T-helper 9 cell (primary cell): ENCODE data around the gene RNF167.
A peak's percentile ranks its signal among the peaks of the same experiment; 100 is the strongest.

Experiments used
- DNase-seq: peaks from one replicate; pipeline ENCODE4 v3.0.0-alpha.2; 2020
- total RNA-seq, 2 donors: gene quantifications; one replicate each; lab custom pipeline; 2026; lab: John Stamatoyannopoulos, UW

RNF167 gene
- total RNA-seq = 45.4 to 89.4 reads per million in 2 donors

DNA sequence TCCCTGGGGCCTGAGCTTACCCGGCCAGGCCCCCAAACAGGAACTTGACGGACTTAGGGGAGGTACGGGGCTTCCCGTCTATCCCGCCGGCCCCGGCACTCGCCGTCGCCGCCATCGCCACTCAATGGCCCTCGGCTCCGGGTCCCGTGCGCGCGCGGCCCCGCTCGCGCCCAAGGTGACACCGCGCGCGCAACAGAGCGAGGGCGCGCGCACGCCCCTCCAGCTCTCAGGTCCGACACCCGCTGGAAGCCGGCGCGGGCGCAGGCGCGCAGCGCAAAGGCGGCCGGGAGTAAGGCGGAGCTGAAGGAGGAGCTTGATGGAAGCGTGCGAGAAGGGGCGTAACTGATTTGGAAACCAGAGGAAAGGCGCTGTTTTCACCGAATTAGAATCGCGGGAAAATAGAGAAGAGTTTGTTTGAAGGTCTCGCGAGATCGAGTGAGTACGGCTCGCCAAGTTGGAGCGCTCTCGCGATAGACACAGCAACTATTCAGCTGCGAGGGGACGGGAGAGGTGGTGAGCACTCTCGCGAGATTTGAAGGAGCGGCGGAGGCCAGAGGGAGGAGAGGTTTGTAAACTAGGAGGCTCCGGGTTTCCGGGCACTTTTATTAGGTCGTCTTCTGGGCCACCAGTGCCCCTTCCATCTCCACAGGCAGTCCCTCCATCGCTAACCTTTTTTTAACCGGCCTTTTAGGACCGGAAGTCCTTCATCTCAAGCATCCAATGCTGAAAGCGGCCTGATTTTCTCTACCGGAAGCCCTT, at the start of gene RNF167, which contains the start of gene SLC25A11:
Gene RNF167 (plus strand): TSS at position 473 of the 759 bp plus-strand sequence. CDS start 642 bp downstream, outside the sequence.
Gene SLC25A11 (minus strand): TSS at position 251 of the 759 bp plus-strand sequence. CDS start 136 bp downstream, at position 115.
- DNase-seq = peak; percentile 87

DNA sequence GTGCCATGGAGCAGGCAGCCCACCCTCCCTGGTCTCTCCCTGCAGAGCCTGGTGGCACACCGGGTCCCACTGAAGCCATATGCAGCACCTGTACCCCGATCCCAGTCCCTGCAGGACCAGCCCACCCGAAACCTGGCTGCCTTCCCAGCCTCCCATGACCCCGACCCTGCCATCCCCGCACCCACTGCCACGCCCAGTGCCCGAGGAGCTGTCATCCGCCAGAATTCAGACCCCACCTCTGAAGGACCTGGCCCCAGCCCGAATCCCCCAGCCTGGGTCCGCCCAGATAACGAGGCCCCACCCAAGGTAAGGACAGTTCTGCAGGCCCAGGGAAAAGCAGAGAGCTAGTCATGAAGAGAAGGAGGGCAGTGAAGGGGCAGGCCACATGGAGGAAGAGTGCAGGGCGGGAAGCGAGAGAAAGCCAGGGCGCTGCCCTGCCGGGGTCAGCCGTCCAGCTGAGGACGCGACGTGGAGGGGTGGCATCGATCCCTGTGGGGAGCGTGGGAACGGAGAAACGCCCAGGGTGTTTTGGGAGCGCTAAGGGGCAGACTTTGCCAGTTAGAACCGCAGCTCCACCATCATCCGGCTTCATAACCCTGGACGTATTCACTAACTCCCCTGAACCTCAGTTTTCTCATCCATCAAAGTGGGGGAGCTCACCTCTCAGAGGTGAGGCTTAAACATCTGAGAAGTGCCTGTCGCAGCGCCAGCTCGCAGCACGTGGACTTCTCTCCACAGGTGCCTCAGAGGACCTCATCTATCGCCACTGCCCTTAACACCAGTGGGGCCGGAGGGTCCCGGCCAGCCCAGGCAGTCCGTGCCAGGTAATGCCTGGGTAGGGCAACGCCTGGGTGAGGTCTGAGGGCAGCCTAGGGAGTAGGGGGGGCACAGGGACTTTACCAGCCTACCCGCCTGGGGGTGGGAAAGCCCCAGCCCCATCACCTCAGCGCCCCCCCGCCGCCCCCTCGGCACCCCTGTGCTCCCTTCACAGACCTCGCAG, 48.4 kb upstream of the RNF167 start:
- no peak for DNase-seq

DNA sequence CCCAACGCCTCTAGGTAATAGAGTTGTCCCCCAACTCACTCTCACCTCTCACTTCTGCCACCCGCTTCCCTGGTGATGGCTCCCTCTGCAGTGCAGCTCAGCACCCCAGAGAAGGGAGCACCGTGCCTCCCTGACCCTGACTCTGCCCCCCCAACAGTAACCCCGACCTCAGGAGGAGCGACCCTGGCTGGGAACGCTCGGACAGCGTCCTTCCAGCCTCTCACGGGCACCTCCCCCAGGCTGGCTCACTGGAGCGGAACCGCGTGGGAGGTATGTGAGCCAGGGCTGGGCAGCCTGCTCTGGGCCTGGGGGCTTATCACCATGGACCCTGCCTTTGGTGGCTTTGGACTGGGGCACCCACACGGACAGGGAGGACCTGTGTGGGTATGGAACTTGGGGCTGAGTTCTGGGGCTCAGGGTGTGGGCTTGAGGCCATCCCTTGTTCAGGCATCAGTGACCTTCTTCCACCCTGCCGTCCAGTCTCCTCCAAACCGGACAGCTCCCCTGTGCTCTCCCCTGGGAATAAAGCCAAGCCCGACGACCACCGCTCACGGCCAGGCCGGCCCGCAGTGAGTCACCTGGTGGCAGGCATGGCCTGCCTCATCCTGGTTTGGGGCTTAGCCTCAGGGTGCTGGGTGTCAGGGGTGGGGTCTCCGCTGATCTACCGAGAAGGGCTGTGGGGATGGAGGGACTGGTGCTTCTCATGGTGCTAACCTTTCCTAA, 47.4 kb upstream of the RNF167 start:
- no peak for DNase-seq

DNA sequence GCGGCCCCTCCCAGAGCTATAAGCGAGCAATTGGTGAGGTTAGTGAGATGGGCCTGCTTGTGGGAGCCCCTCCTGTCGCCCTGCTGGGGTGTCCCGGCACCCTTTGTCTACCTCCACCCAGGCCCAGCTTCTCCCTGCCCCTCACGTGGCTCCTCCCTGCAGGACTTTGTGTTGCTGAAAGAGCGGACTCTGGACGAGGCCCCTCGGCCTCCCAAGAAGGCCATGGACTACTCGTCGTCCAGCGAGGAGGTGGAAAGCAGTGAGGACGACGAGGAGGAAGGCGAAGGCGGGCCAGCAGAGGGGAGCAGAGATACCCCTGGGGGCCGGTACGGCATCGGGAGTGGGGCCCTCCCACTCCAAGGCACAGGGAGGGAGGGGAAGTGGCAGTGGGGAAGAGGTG, 46.8 kb upstream of the RNF167 start:
- no peak for DNase-seq

DNA sequence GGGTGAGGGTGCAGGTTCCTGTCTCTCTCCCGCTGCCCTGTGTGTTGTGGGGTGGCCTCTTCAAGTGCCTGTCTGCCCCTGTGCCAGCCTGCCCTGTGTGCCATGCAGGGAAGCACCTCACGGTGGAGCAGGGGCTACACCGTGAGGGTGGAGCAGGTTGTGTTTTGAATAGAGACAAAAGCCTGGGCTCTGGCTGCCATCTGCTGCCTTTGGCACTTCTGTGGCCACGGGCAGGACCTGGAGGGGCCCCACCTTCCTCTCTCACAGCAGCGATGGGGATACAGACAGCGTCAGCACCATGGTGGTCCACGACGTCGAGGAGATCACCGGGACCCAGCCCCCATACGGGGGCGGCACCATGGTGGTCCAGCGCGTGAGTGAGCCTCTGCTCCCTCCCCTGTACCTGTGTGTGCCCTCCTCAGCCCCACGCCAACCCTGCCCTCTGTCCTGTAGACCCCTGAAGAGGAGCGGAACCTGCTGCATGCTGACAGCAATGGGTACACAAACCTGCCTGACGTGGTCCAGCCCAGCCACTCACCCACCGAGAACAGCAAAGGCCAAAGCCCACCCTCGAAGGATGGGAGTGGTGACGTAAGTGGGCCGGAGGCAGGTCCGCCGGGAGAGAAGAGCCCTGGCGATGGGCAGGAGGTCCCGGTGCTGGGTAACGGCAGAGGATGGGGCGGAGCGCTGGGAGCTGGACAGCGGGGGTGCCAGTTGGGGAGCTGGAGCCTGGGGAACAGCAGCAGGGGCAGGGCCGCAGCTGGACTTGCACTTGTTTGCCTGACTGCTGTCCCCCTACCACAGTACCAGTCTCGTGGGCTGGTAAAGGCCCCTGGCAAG, 46.1 kb upstream of the RNF167 start:
- DNase-seq = no peak

DNA sequence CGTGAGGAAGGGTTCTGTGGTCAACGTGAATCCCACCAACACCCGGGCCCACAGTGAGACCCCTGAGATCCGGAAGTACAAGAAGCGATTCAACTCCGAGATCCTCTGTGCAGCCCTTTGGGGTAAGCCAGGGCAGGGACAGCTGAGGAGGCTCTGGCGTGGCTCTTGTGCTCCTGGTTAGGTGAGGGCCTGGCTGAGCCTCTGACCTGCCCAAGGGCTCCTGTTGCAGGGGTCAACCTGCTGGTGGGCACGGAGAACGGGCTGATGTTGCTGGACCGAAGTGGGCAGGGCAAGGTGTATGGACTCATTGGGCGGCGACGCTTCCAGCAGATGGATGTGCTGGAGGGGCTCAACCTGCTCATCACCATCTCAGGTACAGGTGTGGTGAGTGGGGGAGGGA, 44.9 kb upstream of the RNF167 start:
- DNase-seq = no peak

DNA sequence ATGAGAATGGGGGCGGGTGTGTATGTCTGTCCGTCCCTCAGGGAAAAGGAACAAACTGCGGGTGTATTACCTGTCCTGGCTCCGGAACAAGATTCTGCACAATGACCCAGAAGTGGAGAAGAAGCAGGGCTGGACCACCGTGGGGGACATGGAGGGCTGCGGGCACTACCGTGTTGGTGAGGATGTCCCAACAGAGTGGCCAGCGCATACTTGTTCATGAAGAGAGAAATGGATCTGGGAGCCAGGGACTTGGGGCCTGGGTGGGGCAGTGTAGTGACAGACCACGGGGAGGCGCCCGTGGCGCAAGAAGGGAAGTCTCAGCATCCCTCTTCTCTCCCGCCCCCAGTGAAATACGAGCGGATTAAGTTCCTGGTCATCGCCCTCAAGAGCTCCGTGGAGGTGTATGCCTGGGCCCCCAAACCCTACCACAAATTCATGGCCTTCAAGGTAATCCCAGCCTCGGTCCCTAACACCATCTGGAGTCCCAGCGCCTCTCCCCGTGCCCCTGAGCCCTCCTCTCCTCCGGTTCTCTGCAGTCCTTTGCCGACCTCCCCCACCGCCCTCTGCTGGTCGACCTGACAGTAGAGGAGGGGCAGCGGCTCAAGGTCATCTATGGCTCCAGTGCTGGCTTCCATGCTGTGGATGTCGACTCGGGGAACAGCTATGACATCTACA, 44.3 kb upstream of the RNF167 start:
- DNase-seq = no peak

DNA sequence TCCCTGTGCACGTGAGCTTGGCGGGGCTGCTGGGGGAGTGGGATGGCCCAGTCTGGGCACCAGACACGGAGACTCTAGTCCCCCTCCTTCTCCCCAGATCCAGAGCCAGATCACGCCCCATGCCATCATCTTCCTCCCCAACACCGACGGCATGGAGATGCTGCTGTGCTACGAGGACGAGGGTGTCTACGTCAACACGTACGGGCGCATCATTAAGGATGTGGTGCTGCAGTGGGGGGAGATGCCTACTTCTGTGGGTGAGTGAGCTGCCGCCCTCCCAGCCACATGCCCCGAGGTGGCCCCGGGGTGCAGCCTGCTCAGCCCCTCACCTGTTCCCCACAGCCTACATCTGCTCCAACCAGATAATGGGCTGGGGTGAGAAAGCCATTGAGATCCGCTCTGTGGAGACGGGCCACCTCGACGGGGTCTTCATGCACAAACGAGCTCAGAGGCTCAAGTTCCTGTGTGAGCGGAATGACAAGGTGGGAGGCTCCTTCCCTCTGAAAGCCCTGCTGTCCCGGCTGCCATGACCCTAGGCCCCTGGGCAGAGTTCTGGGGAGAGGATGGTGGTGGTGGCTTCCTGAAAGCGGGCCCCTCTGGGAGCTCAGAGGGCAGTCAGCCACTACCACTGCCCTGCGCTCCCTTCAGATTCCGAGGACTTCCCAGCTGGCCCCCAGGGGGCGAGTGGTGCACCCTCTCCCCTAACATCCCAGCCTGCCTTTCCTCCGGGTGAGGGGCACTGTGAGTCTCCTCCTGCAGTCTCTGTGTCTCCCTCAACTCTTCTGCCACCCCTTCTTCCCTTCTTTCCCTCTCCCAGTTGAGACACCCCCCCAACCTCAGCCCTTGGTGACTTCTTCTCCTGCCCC, 43.5 kb upstream of the RNF167 start:
- DNase-seq = no peak

DNA sequence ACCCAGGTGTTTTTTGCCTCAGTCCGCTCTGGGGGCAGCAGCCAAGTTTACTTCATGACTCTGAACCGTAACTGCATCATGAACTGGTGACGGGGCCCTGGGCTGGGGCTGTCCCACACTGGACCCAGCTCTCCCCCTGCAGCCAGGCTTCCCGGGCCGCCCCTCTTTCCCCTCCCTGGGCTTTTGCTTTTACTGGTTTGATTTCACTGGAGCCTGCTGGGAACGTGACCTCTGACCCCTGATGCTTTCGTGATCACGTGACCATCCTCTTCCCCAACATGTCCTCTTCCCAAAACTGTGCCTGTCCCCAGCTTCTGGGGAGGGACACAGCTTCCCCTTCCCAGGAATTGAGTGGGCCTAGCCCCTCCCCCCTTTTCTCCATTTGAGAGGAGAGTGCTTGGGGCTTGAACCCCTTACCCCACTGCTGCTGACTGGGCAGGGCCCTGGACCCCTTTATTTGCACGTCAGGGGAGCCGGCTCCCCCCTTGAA, 42.8 kb upstream of the RNF167 start:
- no peak for DNase-seq

DNA sequence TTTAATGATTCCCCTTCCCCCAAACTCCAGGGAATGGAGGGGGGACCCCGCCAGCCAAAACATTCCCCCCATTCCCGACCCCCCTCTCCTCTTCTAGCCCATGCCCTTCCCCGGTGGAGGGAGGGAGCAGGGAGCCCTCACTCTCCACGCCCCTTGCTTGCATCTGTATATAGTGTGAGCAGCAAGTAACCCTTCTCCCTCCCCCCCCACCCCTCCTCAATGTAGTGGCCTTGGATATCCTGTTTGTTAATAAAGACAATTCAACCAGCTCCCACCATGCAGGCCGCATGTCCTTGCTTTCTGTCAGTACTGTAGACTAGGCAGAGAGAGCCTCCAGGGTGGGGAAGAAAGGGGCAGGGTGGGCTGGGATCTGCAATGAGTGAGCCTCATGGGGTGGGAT, 42.3 kb upstream of the RNF167 start:
- no peak for DNase-seq

DNA sequence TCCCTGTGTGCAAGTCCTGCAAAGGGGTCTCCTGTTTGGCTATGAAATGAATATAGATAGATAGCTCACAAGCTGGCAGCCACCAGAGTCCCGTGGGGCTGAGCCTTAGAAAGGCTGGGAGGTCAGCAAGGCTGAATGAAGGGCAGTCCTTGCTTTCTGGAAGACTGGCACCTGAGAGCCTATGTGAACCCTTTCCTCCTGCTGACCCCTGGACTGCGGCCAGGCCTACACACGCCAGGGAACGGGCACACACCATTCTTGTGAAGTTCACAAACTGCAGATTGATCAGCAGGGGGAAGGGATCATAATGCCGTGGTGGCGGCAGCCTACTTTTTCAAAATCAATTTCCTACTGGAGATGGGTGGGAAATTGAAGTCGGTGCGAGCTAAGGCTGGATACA, 41.7 kb upstream of the RNF167 start:
- DNase-seq = no peak

DNA sequence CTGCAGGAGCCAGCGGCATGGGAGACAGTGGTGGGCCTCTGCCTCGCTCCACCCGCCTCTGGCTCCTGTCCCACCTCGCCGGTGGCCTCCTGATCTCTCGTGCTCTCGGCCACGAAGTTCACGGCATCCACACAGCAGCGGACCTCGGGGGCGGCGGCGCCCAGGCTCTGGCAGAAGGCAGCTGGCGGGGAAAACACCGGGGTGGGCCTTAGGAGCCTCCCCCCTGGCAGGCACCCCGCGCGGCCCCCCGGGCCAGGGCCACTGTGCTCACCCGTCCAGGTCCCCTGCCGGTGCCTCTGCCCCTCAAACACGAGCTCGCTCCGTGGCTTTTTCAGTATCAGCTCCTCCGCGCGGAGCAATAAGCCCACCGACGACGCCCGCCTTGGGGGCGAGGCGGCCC, 41.1 kb upstream of the RNF167 start:
- no peak for DNase-seq

DNA sequence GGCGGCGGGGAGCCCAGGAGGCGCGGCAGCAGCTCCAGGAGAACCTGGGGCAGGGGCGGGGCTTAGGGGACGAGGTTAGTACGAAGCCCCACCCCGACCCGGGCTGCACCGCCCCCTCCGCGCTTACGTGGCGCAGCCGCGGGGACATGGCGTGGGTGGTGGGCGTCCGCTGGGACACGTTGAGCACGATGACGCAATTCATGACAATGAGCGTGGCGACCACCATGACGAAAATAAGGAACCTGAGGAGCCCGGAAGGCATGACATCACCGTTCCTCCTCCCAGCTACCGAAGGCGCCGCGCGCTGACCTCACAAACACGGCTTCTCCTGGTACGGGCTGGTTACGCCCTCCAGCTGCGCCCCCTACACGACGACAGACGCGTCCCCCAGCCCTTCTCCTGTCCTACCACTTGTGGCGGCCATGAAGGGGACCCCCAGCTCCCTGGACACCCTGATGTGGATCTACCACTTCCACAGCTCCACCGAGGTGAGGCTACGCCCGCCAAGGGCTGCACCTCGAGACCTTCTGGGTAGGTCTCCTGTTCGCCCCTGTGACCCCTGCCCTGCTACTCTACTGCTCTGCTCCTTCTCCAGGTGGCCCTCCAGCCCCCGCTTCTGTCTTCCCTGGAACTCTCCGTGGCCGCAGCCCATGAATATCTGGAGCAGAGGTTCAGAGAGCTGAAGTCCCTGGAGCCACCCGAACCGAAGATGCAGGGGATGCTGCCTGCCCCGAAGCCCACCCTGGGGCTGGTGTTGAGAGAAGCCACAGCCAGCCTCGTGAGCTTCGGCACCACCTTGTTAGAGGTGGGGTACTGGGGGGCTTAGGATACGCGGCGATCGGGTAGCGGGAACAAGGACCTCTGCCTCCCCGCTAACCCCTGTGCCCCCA, 40.5 kb upstream of the RNF167 start, which contains the start of gene C17orf107:
Gene C17orf107 (plus strand): TSS at position 196 of the 890 bp plus-strand sequence. CDS start 227 bp downstream, at position 423.
- peak; percentile 95 for DNase-seq

DNA sequence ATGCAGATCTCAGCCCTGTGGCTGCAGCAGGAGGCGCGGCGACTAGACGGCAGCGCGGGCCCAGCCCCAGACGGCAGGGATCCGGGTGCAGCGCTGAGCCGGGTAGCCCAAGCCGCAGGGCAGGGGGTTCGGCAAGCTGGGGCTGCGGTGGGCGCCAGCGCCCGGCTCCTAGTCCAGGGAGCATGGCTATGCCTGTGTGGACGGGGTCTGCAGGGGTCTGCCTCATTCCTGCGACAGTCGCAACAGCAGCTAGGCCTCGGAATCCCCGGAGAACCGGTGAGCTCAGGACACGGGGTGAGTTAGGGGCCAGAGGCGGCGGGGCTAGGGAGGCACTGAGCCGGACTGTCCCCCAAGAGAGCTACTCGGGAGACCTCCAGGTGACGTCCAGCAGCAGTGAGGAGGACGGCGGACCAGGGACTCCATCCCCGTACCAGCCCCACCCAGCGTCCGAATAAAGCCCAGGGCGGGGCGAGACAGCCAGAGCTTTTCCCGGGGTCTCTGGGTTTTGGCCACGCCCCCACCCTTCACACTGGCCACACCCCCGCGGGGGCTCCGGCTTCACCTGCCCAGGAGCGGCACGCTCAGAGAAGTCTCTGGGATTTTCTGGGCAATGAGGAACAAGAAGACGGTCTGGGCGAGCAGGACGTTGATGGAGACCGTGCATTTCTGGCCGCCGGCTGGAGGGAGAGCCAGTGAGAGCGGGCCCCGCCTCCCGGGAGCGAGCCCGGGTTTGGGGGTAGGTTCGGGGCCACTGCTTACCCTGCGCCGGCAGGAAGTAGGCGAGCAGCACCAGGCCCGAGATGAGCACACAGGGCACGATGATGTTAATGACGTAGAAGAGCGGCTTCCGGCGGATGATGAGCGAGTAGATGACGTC, 39.6 kb upstream of the RNF167 start:
- DNase-seq = peak; percentile 56

DNA sequence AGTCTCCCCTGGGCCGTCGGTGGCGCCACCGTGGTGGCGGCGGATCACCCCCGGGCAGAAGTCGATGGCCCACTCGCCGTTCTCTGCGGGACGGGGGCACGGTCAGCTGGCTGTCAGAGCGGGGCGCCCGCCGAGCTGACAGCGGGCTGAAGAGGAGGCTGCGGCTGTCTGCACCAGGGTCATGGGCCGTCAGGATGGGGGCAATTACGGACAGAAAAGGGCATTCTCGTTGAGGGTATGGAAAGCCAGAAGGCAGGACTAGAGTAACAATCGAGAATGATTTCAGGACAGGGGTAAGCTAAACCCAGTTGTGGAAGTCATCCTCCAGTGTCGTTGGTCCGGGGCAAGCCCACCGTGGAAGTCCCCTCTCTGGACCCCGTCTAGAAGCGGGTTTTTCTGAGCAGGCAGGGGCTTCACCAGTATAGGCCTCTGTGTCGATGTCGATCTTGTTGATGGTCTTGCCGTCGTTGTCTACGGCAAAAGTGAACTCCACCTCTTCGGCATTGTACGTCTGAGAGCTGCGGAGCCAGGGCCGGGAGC, 38.9 kb upstream of the RNF167 start:
- no peak for DNase-seq

DNA sequence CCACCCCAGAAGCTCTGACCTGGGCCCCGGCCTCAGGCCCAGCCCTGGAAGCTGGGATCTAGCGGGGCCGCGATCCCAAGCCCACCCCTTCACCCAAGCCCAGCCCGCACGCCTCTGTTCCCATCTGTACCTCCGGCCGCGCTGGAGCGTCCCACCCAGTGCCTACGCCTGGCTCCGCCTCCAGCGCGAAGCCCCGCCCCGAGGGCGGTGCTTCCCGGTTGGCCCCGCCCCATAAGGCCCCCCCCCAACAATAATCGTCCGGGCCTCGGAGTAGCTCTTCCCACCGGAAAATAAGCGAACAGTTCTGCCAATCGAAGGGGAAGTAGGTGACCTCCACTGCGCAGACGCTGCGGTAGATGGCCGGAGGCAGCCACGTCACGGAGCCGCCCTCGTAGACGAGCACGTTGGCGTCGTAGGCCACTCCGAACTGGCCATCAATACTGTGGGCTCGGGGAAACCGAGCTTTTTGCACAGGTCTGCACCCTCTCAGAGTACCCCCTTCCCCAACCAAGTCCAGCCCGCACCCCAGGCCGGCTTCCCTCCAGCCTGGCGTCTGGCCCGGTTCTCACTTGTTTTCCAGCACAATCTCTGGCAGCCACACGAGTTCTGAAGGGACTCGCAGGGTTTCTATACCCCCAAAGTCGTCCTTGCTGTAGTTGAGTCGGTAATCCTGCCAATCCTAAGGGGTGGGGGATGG, 38.3 kb upstream of the RNF167 start:
- DNase-seq = peak; percentile 27

DNA sequence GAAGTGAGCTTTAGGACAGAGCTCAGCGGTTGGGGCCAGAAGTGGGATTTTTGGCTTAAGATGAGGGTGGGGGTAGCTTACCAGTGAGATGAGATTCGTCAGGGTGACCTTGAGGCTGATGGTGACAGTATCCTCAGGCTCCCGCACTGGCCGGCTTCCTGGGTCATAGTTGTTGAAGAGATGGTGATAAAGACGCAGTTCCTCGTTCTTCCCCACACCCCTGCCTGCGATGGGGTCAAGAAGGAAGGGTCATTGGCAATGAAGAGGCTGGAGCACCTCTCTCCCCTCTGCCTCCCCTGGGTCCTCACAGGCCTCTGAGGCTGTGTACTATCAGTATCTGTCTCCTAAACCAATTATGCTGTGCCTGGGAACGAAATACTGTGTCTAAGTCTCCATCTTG, 37.5 kb upstream of the RNF167 start:
- no peak for DNase-seq
